ENCODE results near the gene C5orf47.
A peak's percentile ranks its signal among the peaks of the same experiment; 100 is the strongest.
"Not testable (repeated sequence)": the region's sequence is repeated elsewhere in the genome, so short reads cannot be mapped to it uniquely, and the experiment has no call there.

C5orf47 gene

GRCh38 chr5:173970878-173971650 lies 17.9 kb upstream of the C5orf47 start:
- no peak for DNase-seq

GRCh38 chr5:173971681-173972345 lies 17.2 kb upstream of the C5orf47 start:
- no peak for DNase-seq

DNA sequence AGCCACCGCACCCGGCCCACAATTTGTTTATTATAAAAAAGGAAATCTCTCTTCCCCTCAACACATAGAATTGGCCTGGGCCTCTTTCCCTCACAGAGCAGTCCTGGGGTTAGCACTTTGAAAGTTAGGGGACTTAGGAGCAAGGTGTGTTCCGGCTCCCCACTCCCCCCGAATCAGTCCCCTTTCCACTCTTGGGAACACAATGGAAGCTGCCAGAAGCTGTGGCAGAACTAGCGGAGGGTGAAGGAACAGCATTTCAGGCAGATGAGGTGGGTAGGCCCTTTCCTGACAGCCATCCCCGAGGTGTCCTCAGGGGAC lies 16.4 kb upstream of the C5orf47 start:
- no peak for DNase-seq

DNA sequence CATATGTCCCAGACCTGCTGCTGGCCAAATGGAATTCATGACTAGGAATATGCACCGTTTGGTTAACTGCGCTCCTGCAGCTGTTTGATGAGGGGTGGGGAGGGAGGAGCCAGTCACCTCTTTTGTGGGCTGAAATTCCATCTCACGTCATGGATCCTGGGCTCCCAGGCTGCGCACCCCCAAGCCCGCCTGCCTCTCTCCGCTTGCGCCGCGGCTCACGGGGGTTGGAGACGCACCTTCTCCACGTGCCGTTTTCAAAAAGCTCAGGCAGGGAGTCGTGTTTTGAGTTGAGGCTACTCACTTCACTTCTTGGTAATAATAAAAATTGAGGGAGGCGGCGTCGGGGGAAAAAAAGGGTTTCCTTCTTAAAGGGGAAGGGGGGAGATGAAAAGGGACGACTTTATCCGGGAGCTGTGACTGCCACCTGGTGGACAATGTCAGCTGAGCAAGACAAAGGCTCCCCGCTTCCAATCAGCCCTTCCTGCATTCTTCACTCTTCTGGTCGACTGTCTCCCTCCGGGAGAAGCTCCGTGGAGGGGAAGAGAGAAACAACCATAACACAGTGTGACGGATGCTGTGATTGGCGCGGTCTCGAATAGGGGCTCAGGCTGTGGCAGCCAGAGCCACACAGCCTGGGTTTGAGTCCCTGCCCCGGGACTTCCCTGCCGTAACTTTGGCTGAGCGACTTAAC lies 15.9 kb upstream of the C5orf47 start:
- peak; percentile 76 for DNase-seq

- DNase-seq, result no peak
These were observed 15.4 kb upstream of the C5orf47 start for GRCh38 chr5:173973616-173973969.

DNA sequence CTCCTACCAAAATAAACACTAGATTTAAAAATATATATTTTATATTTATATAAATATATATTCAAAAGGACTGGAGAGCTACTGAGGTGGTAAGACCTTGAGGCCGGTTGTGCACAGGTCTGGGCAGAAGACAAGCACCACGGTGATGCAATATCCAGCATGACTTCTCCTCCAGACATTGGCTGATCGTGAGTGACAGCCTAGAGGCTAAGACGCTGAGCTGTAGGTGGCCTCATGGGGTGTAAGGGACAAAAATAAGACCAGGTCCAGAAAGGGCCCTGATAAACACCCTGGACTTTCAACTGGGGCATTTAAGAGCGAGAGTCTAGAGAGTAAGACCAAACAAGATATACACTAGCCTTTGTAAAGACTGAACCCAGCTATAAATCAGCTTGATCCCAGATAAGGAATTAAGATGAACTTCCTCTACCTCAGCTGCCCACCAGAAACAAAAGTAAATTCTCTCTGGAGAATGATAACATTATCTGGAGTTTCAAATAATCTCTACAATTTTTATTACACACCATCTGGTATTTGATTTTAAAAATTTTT lies 14.2 kb upstream of the C5orf47 start:
- DNase-seq, result no peak

DNA sequence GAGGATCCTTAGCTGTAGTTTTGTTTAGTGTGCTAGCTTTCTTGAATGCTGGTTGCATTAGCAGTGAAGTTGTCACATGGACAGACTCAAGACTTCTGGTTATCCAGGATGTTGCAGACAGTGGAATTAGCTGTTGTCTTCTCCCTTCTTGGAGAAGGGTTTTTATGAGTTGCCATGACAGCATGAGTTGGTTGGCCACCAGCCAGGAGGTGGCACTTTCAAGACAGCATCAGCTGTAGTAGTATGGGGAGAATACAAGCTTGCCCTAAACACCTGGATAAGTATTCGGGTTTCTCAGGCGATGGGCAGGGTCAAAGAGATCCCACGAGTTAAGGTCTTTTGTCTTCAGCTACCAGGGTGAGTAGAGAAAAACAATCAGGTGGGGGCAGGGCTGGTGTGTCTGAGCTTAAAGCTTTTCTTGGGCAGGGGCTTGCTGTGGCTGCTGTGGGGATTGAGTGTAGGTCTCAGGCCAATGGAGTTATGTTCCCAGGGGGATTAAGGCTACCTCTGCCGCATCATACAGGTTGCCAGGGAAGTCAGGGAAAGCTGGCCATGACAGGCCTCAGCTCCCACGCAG lies 7.7 kb upstream of the C5orf47 start:
- DNase-seq, result no peak

- no peak for DNase-seq
These were observed 4.8 kb upstream of the C5orf47 start for GRCh38 chr5:173984218-173984617.

- no peak for DNase-seq
These were observed 587 bp downstream of the C5orf47 start for GRCh38 chr5:173989432-173990082.

GRCh38 chr5:173997331-173997730 lies 8.4 kb downstream of the C5orf47 start:
- DNase-seq, result no peak

DNA sequence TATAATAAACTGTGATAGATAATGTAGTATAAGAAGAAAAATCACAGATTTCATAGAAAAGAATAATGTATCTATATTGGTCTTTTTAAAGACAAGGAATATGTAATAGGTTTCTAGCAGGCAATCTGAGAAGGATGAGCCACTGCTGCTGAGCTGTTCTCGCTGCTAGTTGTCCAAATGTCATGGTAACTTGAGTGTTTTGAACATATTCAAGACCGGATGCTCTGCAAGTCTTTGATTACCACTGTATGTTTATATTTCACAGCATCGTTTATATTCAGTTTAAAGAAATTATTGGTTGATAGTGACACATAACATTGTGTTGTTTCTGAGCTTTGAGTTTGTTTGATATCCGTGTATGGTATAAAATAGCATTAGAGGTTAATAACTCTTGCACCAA lies 9.6 kb downstream of the C5orf47 start:
- no peak for DNase-seq

- no peak for DNase-seq
These were observed 11.1 kb downstream of the C5orf47 start for GRCh38 chr5:174000076-174000475.

DNA sequence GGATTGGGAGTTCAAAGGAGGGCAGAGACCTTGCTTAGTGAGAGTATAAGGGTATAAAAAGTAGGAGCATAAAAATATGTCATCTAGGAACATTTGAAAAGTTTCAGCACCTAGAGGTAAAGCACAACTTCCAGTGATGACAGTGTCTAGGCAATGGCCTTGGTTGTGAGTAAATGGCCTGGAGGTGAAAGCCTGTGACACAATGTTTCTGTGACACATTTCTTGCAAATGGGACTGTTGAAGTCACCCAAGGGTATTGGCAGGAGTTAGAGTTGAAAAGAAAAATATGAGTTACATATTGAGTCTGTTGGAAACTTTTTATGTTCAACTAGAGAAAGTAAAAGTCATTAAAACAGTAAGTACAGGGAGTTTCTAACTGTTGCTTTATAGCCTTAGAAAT lies 14.8 kb downstream of the C5orf47 start:
- no peak for DNase-seq

- no peak for DNase-seq
These were observed 20.0 kb downstream of the C5orf47 start for GRCh38 chr5:174008922-174009321.

GRCh38 chr5:174010365-174010764 lies 21.4 kb downstream of the C5orf47 start:
- no peak for DNase-seq

DNA sequence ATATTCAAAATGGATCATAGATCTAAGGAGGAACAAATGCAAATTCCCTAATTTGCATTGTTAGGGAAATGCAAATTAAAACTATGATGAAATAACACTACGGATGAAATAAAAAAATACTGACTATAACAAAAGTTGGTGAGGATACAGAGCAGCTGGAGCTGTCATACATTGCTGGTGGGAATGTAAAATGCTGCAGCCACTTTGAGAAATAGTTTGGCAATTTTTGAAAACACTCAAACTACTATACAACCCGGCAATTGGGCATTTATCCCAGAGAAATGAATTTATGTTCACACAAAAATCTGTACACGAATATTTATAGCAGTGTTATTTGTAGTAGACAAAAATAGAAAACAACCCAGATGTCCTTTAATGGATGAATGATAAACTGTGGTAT lies 22.5 kb downstream of the C5orf47 start:
- DNase-seq, result no peak

- not testable (repeated sequence) for DNase-seq
These were observed 31.3 kb downstream of the C5orf47 start for GRCh38 chr5:174020069-174020927.

- DNase-seq, result no peak
These were observed 31.9 kb downstream of the C5orf47 start for GRCh38 chr5:174020928-174021304.

- DNase-seq, result no peak
These were observed 33.6 kb downstream of the C5orf47 start for GRCh38 chr5:174022384-174023095.

DNA sequence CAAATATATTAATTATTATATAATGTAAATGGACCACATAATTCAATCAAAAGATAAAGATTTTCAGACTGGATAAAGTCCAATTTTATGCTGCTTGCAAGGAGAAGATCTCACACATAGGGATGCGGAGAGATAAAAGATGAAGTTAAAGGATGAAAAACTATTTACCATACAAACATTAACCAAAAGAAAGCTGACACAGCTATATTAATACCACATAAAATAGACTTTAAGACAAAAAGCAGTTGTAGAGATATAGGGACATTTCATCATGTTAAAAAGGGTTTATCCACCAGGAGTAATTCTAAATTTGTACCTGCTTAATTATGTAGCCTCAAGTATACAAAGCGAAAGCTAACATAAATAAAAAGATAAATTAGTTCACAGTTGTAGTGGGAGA lies 41.3 kb downstream of the C5orf47 start:
- no peak for DNase-seq

- DNase-seq, result no peak
These were observed 55.7 kb downstream of the C5orf47 start for GRCh38 chr5:174044466-174045254.
